Measurements from ENCODE around the gene ANAPC16.

DNA sequence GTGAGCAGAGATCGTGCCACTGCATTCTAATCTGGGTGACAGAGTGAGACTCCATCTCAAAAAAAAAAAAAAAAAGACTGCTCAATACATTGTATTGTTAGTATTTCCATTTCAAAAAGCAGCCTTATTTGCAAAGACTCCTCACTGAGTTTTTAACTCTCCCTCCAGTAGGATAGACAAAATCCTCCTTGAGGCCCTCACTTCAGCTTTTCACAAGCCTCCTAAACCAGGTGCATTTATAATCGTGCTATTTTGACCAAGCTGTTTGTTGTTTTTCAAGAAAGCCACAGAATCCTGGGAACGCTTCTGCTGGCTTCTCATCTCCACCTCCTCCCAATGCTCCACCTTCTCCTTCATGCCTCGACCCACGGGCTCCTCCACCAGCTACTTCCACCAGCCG is 51.6 kb downstream of the ANAPC16 start:
- no peak for TF ChIP-seq POLR2A (IDR thresholded peaks at IDR 0.05)
- TF ChIP-seq, protein P1, sequence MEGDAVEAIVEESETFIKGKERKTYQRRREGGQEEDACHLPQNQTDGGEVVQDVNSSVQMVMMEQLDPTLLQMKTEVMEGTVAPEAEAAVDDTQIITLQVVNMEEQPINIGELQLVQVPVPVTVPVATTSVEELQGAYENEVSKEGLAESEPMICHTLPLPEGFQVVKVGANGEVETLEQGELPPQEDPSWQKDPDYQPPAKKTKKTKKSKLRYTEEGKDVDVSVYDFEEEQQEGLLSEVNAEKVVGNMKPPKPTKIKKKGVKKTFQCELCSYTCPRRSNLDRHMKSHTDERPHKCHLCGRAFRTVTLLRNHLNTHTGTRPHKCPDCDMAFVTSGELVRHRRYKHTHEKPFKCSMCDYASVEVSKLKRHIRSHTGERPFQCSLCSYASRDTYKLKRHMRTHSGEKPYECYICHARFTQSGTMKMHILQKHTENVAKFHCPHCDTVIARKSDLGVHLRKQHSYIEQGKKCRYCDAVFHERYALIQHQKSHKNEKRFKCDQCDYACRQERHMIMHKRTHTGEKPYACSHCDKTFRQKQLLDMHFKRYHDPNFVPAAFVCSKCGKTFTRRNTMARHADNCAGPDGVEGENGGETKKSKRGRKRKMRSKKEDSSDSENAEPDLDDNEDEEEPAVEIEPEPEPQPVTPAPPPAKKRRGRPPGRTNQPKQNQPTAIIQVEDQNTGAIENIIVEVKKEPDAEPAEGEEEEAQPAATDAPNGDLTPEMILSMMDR (IDR thresholded peaks at IDR 0.05) = no peak
